GM18861 (cell line): Measurements from ENCODE around the gene SLC12A7.
"Not testable (repeated sequence)": the region's sequence is repeated elsewhere in the genome, so short reads cannot be mapped to it uniquely, and the experiment has no call there.

Source experiments
- ATAC-seq: cut with Tn5 transposase; IDR thresholded peaks from one replicate; pipeline ENCODE4 v1.9.1; 2021; ENCODE audit not compliant: unreplicated experiment

Gene SLC12A7

DNA sequence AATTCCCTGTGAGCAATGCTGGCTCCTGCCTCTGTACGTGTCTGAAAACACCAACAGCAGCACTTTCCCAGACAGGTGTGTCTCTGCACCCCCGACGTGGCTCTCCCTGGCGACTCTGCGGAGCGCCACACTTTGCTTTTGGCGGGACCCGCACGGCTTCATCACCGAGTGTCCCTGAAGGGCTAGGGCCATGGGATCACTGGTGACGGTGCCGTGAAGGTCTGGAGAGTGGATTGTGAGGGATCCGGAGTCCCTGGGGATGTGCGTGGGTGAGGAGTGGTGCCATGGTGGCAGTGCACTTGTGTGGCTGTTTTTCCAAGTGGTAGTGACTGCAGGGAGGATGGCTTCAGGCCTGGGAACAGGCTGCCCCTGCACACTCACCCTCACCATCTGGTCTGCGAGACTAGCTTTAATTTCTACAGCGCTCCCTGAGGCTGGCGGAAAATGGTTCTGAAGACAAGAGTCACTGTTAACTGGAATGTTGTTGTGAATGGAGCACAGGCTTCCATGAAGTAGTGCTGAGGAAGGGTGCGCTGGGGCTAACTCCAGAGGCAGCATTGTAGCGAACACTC, 100.0 kb downstream of the SLC12A7 start:
- ATAC-seq: no peak

DNA sequence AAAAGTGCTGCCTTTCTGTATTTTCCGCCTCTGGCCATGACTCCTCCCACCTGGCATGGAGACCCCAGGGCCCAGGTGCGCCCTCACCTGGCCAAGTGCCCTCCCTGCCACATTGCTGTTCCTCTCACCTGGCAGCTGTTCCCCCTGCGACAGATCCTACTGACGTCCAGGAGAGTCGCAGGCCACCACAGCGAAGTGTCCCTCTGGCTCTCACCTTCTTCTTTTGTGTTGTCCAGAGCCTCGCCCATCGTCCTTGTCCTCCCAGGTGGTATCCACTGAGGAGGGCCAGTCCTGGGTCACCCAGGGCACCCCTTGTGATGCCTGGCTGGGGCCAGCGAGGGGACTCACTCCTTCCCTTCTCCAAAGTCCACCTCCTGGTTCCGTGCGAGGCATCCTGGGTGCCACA, 100.6 kb downstream of the SLC12A7 start:
- ATAC-seq: no peak

- ATAC-seq: no peak
Observed at GRCh38 chr5:1010641-1011046, 101.2 kb downstream of the SLC12A7 start.

DNA sequence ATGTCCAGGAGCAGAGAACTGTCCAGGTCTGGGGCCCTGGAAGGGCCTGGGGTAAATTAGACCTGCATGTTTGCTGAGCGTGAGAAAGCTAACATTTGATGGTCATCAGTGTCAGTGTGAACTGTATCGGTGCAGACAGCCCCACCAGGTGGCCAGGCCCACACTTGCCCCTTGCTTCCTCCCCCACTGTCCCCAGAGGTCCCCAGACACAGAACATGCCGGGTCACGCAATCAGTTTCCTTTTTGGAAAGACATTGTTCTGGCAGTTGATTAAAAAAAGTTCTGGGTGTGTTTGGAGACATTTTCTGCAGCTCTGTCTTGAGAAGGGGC, 101.7 kb downstream of the SLC12A7 start:
- no peak for ATAC-seq

DNA sequence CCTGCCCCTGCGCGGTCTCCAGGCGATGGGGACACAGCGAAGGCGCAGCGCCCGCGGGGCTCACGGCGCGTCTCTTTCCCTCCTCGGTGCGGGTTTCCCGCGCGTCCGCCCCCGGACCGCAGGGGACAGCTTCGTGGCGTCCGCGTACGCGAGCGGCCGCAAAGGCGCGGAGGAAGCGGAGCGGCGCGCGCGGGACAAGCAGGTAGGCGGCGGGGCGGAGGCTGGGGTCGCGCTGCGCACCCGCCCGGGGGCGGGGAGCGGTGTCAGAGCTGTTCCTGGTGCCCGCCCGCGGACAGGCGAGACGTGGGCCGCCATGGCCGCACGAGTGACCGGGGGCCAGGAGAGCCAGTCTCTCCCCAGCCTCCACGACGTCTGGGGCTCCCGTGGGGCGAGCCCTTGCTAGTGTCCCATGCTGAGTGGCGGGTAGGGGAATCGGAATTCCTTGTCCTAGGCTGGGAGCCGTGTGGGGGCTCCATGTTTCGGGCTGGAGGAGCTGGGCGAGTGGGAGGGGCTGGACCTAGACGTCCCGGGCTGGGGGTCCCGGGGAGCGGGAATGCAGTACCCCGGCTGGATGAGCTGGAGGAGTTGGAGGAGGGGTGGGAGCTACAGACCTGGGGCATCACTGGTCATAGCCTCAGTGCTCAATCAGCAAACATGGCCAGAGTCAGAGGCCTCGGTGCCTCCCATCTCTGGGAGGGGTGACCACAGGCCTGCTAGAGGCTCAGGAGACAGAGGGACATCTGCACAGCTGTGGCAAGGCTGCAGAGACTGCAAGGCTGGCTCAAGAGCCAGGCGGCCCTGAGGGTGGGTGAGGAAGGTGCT, 102.3 kb downstream of the SLC12A7 start:
- no peak for ATAC-seq

- ATAC-seq: no peak
Observed at GRCh38 chr5:1008451-1009358, 103.2 kb downstream of the SLC12A7 start, which contains the start of gene NKD2. Gene NKD2, plus strand, starts transcription at chr5:1008802. Its CDS starts 256 bp downstream, at chr5:1009058.

DNA sequence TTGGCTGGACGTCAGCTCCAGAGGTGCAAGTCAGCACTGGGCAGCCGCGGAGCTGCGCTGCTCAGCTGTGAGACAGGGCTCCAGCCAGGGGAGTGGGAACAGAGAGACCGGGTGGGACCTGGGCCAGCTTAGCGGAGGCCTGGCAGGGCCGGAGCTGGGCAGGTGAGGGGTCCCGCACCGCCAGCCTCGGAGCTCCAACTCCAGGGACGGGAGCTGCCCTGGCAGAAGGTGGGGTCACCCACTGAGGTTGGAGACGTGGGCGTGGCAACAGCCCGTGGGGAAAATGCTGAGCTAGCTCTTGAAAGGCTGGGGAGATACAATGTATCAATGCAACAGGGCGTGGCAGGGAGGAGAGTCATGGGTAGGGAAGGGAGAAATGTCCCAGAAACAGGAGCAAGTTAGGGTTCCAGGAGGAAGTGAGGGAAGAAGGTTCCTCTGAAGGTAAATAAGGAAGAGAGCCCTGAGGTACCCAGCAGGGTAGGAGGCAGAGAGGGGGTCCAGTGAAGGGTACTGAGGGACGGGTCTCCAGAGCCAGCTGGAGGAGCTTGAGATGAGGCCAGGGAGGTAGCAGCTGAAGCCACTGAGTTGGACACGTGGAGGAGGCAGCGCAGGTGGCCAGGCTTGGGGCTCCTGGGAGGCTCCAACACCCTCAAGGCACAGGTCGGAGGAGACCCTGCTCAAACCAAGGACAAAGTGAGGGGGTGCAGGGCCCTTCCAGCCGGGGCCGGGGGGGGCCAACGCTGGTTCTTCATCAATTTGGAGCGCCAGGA, 104.0 kb downstream of the SLC12A7 start:
- ATAC-seq: no peak

DNA sequence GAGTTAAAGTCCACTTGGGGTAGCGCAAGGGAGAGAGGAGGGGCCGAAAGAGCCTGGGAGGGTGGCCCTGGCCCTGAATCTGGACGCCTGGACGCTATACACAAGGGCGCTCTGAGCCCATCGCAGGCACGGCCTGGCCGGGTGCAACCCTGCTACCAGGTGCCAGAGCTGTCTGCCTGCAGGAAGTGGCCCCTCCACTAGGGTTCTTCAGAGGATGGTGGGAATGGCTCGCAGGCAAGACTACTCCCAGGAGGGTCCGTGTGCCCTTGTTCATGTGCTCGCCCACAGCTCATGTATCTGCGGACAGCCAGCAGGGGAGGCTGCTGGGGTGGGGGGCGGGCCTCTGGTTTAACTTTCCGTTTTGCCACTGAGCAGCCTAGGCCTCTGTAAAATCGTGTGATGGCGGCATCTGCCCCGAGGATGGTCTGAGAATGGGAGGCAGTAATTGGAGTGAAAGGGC, 104.6 kb downstream of the SLC12A7 start:
- ATAC-seq: no peak

DNA sequence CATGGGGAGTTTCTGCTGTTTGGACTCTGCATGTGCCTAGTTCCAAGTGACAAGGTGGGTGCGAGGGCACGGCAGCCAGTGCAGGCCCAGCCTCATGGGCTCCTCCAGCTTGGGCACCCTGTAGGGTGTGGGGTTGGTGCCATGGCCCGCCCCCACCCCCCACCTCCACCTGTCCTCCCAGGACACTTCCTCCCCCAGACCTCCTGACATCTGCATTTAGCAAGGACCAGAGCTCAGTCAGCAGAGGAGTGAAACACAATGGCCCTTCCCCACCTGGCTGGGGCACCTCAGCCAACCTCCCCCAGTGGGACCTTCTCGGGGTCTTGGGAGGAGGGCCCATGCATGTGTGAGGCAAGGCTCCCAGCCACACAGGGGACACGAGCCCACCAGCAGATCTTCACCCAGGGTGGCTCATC, 105.2 kb downstream of the SLC12A7 start:
- no peak for ATAC-seq

DNA sequence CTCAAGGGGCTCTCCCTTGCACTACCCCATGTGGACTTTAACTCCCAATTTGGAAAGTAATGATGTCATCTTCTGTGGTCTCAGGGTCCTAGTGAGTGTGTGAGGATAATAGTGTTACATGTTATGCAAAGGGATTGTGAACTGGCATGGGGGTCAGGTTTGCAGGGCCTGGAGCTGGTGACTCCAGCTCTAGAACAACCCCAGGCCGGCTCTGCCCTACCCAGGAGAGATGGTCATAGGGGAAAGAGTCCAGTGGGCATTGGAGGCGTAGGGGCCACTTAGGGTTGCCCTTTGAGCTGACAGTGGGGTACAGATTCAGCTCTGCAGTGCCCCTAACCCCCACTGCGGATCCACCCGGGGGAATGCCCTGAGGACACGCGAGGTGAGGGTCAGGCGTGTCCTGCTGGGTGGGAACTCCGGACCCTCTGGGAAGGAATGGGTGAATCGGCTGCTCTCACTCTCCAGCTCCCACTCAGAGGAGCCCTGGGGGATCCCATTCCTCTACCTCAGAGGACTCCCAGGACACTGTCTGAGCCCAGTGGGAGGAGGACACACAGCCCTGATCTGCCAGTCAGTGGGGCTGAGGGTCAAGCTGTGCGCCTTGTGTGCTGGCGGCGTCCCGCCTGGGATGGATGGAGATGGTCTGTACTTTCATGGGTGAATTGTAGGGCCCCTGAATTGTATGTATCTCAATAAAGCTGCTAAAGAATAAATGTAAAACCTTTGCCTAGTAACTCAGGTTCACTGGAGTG, 105.8 kb downstream of the SLC12A7 start:
- no peak for ATAC-seq

GRCh38 chr5:1005249-1005851, 106.5 kb downstream of the SLC12A7 start:
- ATAC-seq: no peak

GRCh38 chr5:1004461-1005248, 107.2 kb downstream of the SLC12A7 start:
- no peak for ATAC-seq

GRCh38 chr5:1003296-1003937, 108.4 kb downstream of the SLC12A7 start:
- ATAC-seq: no peak

DNA sequence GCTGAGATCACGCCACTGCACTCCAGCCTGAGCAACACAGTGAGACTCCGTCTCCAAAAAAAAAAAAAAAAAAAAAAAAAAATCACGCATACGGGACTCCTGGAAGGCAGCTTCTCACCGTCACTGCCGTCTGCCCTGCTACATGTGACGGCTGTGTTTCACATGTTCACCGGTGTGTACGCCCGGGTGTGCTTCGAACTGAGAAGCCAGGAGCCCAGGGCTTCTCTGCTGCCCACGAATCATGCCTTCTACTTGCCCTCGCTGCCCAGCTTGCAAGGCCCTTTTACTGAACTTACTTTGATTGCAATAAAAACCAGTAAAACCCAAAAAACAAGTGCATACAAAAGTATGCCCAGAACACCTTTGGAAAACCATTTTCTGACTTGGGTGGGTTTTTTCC, 109.0 kb downstream of the SLC12A7 start:
- no peak for ATAC-seq

DNA sequence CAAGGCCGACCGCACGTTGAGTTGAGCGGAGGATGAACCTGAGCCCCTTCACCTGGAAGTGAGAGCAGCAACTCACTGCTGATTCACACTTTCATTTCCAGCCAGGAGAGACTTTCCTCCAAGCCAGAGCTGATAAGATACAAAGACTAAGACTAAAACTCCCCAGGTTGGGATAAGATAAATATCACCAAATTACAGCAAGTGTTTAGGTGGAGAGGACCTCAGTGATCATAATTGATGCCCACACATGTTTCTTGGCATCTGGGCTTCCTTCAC, 109.7 kb downstream of the SLC12A7 start:
- no peak for ATAC-seq

GRCh38 chr5:1001406-1002270, 110.2 kb downstream of the SLC12A7 start:
- no peak for ATAC-seq

DNA sequence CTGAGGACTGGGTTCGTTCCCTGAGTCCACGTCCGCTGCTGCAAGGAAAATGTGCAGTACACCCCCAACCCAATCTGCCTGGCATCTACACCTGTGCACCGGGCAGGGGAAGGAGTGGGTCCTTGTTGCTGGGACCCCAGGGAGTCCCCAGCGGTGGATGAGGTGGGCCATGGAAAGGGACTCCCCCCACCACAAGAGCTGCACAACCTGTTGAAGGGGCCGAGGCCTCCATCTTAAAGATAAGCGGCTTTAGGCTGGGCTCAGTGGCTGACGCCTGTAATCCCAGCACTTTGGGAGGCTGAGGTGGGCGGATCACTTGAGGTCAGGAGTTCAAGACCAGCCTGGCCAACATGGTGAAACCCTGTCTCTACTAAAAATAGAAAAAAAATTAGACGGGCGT, 111.0 kb downstream of the SLC12A7 start:
- not testable (repeated sequence) for ATAC-seq
